ENCODE data around the gene GFOD1.
"Not testable (repeated sequence)": the region's sequence is repeated elsewhere in the genome, so short reads cannot be mapped to it uniquely, and the experiment has no call there.

GFOD1 gene

GRCh38 chr6:13398421-13398994, 88.9 kb downstream of the GFOD1 start:
- no peak for DNase-seq

GRCh38 chr6:13398069-13398381, 89.4 kb downstream of the GFOD1 start:
- DNase-seq: no peak

GRCh38 chr6:13397359-13398068, 89.9 kb downstream of the GFOD1 start:
- no peak for DNase-seq

- no peak for DNase-seq
Observed at GRCh38 chr6:13396241-13396792, 91.1 kb downstream of the GFOD1 start.

GRCh38 chr6:13395272-13396237, 91.8 kb downstream of the GFOD1 start:
- peak; percentile 64 for DNase-seq

- DNase-seq: no peak
Observed at GRCh38 chr6:13392462-13392861, 94.9 kb downstream of the GFOD1 start.

GRCh38 chr6:13391537-13391936, 95.9 kb downstream of the GFOD1 start:
- DNase-seq: no peak

GRCh38 chr6:13390658-13391057, 96.7 kb downstream of the GFOD1 start:
- no peak for DNase-seq

GRCh38 chr6:13389237-13389636, 98.2 kb downstream of the GFOD1 start:
- DNase-seq: not testable (repeated sequence)

- DNase-seq: not testable (repeated sequence)
Observed at GRCh38 chr6:13388769-13389168, 98.6 kb downstream of the GFOD1 start.

- no peak for DNase-seq
Observed at GRCh38 chr6:13384966-13385365, 102.4 kb downstream of the GFOD1 start.

- DNase-seq: no peak
Observed at GRCh38 chr6:13384506-13384905, 102.9 kb downstream of the GFOD1 start.

- DNase-seq: no peak
Observed at GRCh38 chr6:13383328-13384163, 103.9 kb downstream of the GFOD1 start.

GRCh38 chr6:13380761-13381160, 106.6 kb downstream of the GFOD1 start:
- DNase-seq: no peak

- no peak for DNase-seq
Observed at GRCh38 chr6:13378669-13379590, 108.5 kb downstream of the GFOD1 start.

GRCh38 chr6:13377054-13377758, 110.2 kb downstream of the GFOD1 start:
- DNase-seq: no peak

GRCh38 chr6:13375360-13375878, 112.0 kb downstream of the GFOD1 start:
- no peak for DNase-seq

GRCh38 chr6:13373919-13374318, 113.5 kb downstream of the GFOD1 start:
- DNase-seq: no peak

- DNase-seq: no peak
Observed at GRCh38 chr6:13373488-13373886, 113.9 kb downstream of the GFOD1 start.

- DNase-seq: no peak
Observed at GRCh38 chr6:13372688-13373487, 114.5 kb downstream of the GFOD1 start.

All from EL (cell line).